Measurements from ENCODE around the gene AMBP. TPM values are rescaled to one million over a fixed set of nuclear protein-coding genes. Genes with fewer than 3 reads are reported as not detected.

The AMBP gene
- total and polyA plus RNA-seq, 2 of the 13 experiments (the other 11 are each of a cell fraction or from before 2014, with no cell fraction given), result 1,510 to 2,580 TPM

DNA sequence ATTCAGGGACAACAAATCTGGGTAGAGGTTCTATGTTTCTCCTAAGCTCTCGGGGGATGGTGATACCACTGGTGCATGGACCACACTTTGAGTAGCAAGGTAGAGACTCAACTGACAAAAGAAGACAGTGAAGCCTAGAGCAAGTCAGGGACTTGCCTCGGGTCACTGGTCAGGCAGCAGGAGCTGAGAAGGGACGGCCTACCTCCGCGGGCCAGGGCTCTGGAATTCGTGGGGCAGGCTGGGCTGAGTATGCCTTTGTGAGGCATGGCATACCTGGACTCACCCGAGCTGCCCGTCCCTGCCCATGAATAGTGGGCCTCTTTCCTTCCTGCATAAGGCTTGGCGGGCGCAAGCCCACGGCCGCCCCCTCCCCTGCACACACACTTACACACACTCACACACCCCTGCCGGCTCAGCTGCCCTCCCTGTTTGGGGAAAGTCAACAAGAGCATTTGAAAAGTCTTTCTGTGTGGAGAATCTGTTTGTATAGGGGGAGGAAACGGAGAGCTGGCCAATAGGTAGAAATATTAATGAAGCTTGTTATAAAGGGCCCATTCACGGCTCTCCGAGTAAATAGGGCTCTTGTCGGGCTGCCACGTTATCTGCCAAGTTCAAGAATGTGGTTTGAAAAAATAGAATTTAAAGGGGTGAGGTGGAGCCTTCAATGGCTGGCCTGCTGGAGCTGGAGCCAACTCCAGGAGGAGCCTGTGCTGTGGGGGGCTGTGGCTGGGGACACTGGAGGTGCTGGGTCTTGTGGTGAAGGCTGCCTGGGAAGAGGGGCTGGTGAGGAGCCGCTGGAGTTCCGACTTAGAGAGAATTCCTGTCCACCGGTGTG is 40.1 kb upstream of the AMBP start (continued):
- peak; percentile 91 for TF ChIP-seq ZNF646 (CRISPR knock-in tag; IDR thresholded peaks at IDR 0.05)
- no peak for TF ChIP-seq HNRNPH1 (optimal IDR thresholded peaks at IDR 0.05; ENCODE audit: low read depth, low read length)
- TF ChIP-seq DPF2 (CRISPR knock-in tag; IDR thresholded peaks at IDR 0.05; ENCODE audit: borderline replicate concordance, low read depth), result peak; percentile 96
- TF ChIP-seq PRDM4 (CRISPR knock-in tag; IDR thresholded peaks at IDR 0.05; ENCODE audit: borderline replicate concordance), result no peak
- no peak; the same call in 1 of the 2 replicates for TF ChIP-seq JDP2 (CRISPR knock-in tag; IDR thresholded peaks at IDR 0.05; ENCODE audit: borderline replicate concordance)
- peak; percentile 24; the same call in 1 of the 2 replicates for TF ChIP-seq ZNF563 (CRISPR knock-in tag; IDR thresholded peaks at IDR 0.05)
- peak; percentile 98 for TF ChIP-seq GATAD2A (CRISPR knock-in tag; IDR thresholded peaks at IDR 0.05)
- TF ChIP-seq FOXK1 (CRISPR knock-in tag; IDR thresholded peaks at IDR 0.05; ENCODE audit: borderline replicate concordance, low read depth), result peak; percentile 76; the same call in 1 of the 2 replicates
- no peak for TF ChIP-seq KDM5B (CRISPR knock-in tag; IDR thresholded peaks at IDR 0.05; ENCODE audit: borderline replicate concordance)
- TF ChIP-seq HNF1A (IDR thresholded peaks at IDR 0.05; ENCODE audit: low read depth), result peak; percentile 76
- peak; percentile 94 for TF ChIP-seq HNF1A (CRISPR knock-in tag; IDR thresholded peaks at IDR 0.05; ENCODE audit: borderline replicate concordance)
- TF ChIP-seq ZNF883 (CRISPR knock-in tag; IDR thresholded peaks at IDR 0.05; ENCODE audit: not compliant biosample characterization), result peak; percentile 25
